GM18951 (cell line): ENCODE data around the gene FAM89A.
"Not testable (repeated sequence)": the region's sequence is repeated elsewhere in the genome, so short reads cannot be mapped to it uniquely, and the experiment has no call there.

Source experiments
- POLR2A ChIP-seq: IDR thresholded peaks from 4 replicates; pipeline ENCODE4 v1.6.1; 2011; ENCODE audit warnings: mild to moderate bottlenecking; ENCODE audit not compliant: insufficient read length, insufficient read depth; ENCODE audit errors: extremely low read depth
- in situ Hi-C: fragments of 300-500 bp; cut with MboI; formaldehyde crosslinking; loops from one replicate; pipeline ENCODE4 v1.12.0; 2022; ENCODE audit warnings: low sequenced_read_pairs, mixed read lengths, inconsistent platforms; ENCODE audit not compliant: unreplicated experiment

Gene FAM89A

GRCh38 chr1:231013391-231014015, 26.6 kb downstream of the FAM89A start:
- in situ Hi-C loops = no loop called here
- no peak for TF ChIP-seq POLR2A

- TF ChIP-seq POLR2A = no peak
- in situ Hi-C loops = no loop called here
Measured at GRCh38 chr1:231011963-231012362, 28.1 kb downstream of the FAM89A start.

- no peak for TF ChIP-seq POLR2A
- in situ Hi-C loops = no loop called here
Measured at GRCh38 chr1:231011360-231011759, 28.7 kb downstream of the FAM89A start.

- in situ Hi-C loops = not testable (repeated sequence)
Measured at GRCh38 chr1:231007535-231007934, 32.5 kb downstream of the FAM89A start.

DNA sequence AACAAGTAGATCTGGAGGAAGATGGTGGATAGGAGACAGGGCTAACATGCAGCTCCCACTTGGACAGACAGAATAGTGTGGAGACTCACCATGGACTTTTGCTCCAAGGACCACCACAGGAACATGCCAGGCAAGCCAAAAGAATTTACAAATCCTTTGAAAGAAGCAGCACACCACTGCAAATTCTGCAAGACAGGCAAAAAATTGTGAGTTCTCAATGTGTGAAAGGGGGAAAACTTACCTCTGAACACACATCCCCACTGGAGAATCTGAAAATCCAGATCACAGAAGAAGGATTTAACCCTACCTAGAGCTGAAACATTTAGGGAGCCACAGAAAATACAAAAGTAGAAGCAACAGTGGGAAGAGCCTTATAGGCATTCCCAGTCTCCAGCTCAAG, 38.2 kb downstream of the FAM89A start:
- in situ Hi-C loops = no loop called here
- TF ChIP-seq POLR2A = no peak

DNA sequence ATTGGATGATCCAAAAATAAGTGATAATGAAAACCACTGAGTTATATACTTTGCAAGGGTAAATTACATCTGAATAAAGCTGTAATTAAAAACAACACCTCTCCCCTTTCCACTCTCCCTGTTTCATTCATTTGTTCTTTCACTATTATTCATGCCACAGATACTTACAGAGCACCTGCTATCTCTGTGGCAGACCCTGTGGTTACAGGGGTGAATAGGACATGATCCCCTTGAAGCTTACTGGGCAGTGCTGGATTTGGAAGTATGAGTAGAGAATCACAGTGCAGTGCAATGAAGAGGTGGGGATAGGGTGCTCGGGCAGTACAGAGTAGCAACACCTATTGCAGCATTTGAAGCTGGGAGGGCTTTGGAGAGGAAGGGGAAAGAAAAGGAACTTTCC, 39.4 kb downstream of the FAM89A start:
- TF ChIP-seq POLR2A = no peak
- in situ Hi-C loops = no loop called here

- in situ Hi-C loops = no loop called here
- TF ChIP-seq POLR2A = no peak
Measured at GRCh38 chr1:231000201-231000600, 39.9 kb downstream of the FAM89A start.

DNA sequence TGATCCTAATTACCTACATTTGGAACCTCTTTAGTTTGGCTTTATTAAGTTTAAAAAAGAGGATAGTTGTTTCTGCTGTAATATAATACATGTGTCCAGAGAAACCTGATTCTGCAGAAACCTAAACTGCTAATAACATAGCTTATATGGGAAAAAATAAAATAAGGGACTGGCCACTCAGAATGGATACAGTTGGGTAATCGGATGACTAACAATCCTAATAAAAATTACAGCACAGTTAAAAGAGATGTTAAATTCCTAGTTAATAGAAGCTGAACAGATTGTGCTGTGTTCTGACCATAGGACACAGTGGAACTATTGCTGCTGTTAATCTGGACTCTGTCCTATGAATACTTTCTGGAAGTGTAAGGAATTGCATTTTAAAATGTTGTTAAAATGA, 45.2 kb downstream of the FAM89A start:
- TF ChIP-seq POLR2A = no peak
- in situ Hi-C loops = no loop called here

DNA sequence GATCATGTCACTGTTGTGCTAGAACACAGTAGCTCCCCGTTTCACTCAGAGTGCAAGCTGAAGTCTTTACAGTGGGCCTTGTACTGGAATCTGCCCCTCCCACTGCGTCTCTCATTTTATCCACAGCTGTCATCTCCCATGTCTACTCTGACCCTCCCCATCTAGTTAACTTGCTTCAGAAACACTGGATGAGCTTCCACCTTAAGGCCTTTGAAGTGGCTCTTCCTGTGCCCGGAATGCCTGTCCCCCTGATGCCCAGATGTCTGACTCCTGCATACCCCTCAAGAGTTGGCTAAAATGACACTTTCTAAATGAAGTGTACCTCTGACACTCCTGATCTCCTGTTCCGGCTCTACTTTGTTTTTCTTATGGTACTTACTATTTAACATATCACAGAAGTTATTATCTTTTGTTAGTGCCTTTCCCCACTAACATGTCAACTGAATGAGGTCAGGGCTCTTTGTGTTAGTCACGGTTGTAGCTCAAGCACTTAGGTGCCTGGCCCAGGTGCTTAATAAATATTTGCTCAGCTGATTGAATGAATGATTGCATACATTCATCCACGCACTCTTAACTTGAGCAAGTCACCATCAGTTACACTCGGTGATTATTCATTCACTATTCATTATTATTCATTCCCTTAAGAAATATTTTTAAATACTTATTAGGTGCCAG, 47.8 kb downstream of the FAM89A start:
- in situ Hi-C loops = no loop called here
- TF ChIP-seq POLR2A = no peak

DNA sequence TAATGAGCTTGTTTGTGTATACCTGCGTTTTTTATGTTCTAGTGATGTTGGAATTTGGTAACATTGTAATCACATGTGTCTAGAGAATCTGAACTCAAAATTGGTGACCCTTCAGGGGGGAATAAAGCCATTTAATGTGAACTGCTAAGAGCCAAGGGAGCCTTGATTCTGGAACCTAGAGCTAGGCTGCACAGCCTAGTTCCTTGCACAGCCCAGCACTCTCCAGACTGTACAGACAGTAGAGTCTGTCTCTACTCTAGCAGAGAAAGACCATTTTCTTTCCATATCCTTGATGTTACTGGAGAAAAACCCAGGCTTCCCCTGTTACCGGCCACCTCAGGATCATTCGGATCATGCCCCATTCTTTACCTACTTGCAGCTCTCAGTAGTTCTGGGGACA, 52.6 kb downstream of the FAM89A start:
- no peak for TF ChIP-seq POLR2A
- in situ Hi-C loops = no loop called here

GRCh38 chr1:230986976-230987375, 53.1 kb downstream of the FAM89A start:
- in situ Hi-C loops = no loop called here
- no peak for TF ChIP-seq POLR2A

DNA sequence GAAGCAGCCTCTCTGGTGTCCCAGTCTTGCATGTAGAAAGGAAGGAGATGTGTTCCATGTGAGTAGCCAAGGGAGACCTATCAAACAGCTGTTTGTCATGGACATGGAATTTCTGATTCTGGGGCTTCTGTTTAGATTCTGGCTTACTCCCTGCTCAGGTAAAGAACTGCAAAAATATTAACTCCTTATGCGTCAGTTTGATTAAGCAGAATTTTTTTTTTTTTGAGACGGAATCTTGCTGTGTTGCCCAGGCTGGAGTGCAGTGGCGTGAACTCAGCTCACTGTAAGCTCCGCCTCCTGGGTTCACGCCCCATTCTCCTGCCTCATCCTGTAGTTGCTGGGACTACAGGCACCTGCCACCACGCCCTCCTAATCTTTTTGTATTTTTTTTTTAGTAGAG, 54.3 kb downstream of the FAM89A start:
- in situ Hi-C loops = no loop called here
- no peak for TF ChIP-seq POLR2A

DNA sequence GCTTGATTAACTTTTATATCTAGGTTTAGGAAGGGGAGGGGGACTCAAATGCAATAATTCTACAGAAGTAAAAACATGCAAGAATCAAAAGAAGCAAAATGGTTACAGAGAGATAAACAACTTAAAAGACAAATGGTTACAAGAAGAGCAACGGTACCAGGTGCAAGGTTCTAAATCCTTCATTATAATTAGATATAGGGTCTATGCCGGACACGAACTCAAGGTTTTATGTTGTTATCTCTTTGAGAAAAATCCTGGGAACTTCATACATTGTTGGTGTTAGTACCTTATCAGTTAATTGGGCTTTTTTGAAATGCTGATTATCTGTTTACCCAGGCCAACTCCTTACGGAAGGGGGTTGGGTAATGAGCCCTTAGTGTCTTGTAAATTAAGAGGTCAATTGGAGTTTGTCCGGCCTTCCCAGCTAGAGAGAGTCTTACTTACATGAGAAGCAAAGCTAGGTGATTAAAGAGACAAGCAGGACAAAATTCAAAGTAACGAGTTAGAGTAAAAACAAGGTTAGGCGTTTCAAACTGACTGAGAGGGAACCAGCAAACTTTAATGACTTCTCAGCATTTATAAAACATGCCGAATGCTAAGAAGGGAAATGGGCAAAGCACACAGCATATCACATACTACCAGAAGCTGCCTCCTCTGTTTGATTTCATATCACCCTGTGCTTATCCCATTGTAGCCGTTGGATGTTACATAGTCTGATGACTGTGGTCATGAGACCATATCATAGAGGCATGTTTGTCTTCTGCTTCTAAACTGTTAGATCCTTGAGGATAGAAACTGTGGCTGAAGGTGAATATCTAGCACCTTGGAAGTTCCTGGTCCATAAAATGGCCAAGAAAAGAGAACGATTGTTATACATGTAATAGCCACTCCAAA, 55.2 kb downstream of the FAM89A start:
- in situ Hi-C loops = not testable (repeated sequence)

GRCh38 chr1:230983811-230984210, 56.2 kb downstream of the FAM89A start:
- TF ChIP-seq POLR2A = no peak
- in situ Hi-C loops = no loop called here
